ENCODE data around the gene EVX1. TPM values are rescaled to one million over a fixed set of nuclear protein-coding genes. Genes with fewer than 3 reads are reported as not detected.

EVX1 gene
- total and polyA plus RNA-seq, 2 of the 13 experiments (the other 11 are each of a cell fraction or from before 2014, with no cell fraction given) = not detected

GRCh38 chr7:27269455-27269854 is 26.9 kb downstream of the EVX1 start:
- peak; percentile 81 for ATAC-seq
- H2AFZ ChIP-seq (ENCODE audit: low read length) = no peak overlapping the region
- in situ Hi-C loops (cut with HindIII; ENCODE audit: extremely low pct_ligation_motif_present, low pct_unique_long_range_greater_than_20kb) = no loop called here

More at GRCh38 chr7:27269455-27269854, 26.9 kb downstream of the EVX1 start:
- peak; percentile 9 for DNase-seq (ENCODE audit: low spot score)
- CTCF ChIA-PET (ENCODE audit: low intra/inter-chr PET ratio, low total read pairs) = no interaction called here
- FAIRE-seq = no peak
- intact Hi-C loops (cut with micrococcal nuclease; ENCODE audit: unreplicated experiment) = no loop called here
- Histone ChIP-seq H3K4me1 (ENCODE audit: insufficient read depth, low read length) (no peaks in the 10 kb centered on the region), H3K4me3 (replicated peaks in 1 of 3; ENCODE audit: insufficient read depth in 1 of 3, low read depth in 2 of 3, low read length in 3 of 3) (no peak overlapping the region), H3K4me2 (ENCODE audit: low read depth, low read length) (no peak overlapping the region), H3K9ac (ENCODE audit: insufficient read depth, low read depth, low read length) (no peak overlapping the region), H3K27me3 (ENCODE audit: control insufficient read depth in 1 of 2, insufficient read depth in 2 of 2, low read length in 2 of 2) (no peaks in the 10 kb centered on the region), H4K20me1 (ENCODE audit: insufficient read depth, low read length) (no peaks in the 10 kb centered on the region), H3K27ac (ENCODE audit: extremely low read length, insufficient read depth, low read length) (no peak overlapping the region), H3K79me2 (ENCODE audit: insufficient read depth, low read length) (no peaks in the 10 kb centered on the region), H3K9me3 (ENCODE audit: low read length) (no peaks in the 10 kb centered on the region), H3K36me3 (replicated peaks in 1 of 2; ENCODE audit: control insufficient read depth in 1 of 2, insufficient read depth in 2 of 2, low read length in 2 of 2) (no peaks in the 10 kb centered on the region)
- WGBS (ENCODE audit: low lambda C conversion rate) = 61% methylated on average over 14 of the region's 14 CpGs
- POLR2A ChIA-PET = no interaction called here
- TF ChIP-seq RBM22 (optimal IDR thresholded peaks at IDR 0.05; ENCODE audit: low read length) (no peak), CTCF (CRISPR knock-in tag; IDR thresholded peaks at IDR 0.05) (peak; percentile 47), ARID3A (IDR thresholded peaks at IDR 0.05; ENCODE audit: low read depth, low read length) (no peak), SMYD3 (CRISPR knock-in tag; IDR thresholded peaks at IDR 0.05) (no peak), KDM2A (CRISPR knock-in tag; IDR thresholded peaks at IDR 0.05; ENCODE audit: borderline replicate concordance, low read depth) (no peak), NCOR1 (IDR thresholded peaks at IDR 0.05; ENCODE audit: borderline replicate concordance, low read length) (no peak), NONO (IDR thresholded peaks at IDR 0.05) (no peak), NONO (CRISPR knock-in tag; conservative IDR thresholded peaks at IDR 0.05) (no peak), ZNF143 (CRISPR knock-in tag; IDR thresholded peaks at IDR 0.05) (no peak)
- no TSS peak for BruUV-seq (replicated peaks)
